Measurements from ENCODE around the gene BEST4. TPM values are rescaled to one million over a fixed set of nuclear protein-coding genes. Genes with fewer than 3 reads are reported as not detected.
"Not testable (repeated sequence)": the region's sequence is repeated elsewhere in the genome, so short reads cannot be mapped to it uniquely, and the experiment has no call there.

The BEST4 gene
- total RNA-seq, 2 donors from 2014 or later, result 26.0 to 58.9 TPM

DNA sequence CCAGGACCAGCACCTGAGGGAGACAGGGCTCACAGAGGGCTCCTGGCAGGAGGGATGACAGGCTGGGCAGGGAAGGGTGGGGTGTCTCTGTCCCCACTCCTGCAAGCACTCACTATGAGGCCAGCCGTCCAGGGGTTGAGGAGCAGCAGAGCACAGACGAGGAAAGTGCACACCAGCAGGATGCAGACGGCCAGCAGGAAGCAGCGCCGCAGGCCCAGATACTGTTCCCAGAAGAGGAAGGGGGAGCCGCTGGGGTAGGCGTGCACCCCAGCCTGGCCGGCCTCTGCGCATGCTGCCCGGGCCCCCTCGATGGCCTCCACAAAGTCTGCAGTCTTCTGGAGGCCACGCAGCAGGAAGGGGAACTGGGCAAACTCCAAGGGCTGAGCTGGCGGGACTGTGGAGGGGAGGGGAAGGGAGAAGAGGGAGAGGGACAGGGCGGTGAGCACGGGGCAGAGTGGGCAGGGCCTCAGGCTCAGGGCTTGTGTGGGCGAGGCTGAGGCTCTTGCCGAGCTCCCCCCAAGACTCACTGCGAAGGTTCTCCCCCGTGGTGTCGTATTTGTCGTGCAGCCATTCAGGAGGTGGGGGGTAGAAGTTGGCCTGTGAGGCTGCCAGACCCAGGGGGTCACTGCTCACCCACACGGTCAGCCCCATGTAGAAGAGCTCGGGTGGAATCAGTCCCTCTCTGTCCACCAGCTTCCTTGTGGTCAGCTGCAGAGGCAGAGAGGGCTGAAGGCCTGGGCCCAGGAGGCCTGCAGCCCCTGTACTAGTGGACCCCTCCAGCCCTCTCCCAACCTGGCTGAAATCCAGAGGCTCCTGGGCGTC lies 38.6 kb upstream of the BEST4 start:
- Histone ChIP-seq H3K4me3 (no peak overlapping the region), H3K27ac (no peak overlapping the region), H3K9me3 (no peaks in the 10 kb centered on the region), H3K9ac (ENCODE audit: low read depth in 2 of 2, low read length in 2 of 2) (no peak overlapping the region), H3K27me3 (no peaks in the 10 kb centered on the region), H3K4me1 (no peaks in the 10 kb centered on the region), H3K36me3 (no peaks in the 10 kb centered on the region)
- intact Hi-C loops (cut with DNase I), result no loop called here
- DNase-seq, result no peak
- TF ChIP-seq, protein P1, sequence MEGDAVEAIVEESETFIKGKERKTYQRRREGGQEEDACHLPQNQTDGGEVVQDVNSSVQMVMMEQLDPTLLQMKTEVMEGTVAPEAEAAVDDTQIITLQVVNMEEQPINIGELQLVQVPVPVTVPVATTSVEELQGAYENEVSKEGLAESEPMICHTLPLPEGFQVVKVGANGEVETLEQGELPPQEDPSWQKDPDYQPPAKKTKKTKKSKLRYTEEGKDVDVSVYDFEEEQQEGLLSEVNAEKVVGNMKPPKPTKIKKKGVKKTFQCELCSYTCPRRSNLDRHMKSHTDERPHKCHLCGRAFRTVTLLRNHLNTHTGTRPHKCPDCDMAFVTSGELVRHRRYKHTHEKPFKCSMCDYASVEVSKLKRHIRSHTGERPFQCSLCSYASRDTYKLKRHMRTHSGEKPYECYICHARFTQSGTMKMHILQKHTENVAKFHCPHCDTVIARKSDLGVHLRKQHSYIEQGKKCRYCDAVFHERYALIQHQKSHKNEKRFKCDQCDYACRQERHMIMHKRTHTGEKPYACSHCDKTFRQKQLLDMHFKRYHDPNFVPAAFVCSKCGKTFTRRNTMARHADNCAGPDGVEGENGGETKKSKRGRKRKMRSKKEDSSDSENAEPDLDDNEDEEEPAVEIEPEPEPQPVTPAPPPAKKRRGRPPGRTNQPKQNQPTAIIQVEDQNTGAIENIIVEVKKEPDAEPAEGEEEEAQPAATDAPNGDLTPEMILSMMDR (IDR thresholded peaks at IDR 0.05), result no peak

DNA sequence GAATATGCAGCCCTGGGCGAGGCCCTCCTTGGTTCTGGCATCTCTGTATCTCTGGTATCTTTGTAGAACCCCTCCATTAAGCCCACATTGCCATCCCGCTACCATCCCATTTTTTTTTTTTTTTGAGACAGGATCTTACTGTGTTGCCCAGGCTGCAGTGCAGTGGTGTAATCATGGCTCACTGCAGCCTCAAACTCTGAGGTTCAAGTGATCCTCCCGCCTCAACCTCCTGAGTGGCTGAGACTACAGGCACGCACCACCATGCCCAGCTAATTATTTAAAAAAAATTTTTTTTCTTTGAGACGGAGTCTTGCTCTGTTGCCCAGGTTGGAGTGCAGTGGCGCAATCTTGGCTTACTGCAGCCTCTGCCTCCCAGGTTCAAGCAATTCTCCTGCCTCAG lies 36.4 kb upstream of the BEST4 start:
- H3K27me3 ChIP-seq; H3K9me3 ChIP-seq; intact Hi-C loops (cut with DNase I); H3K36me3 ChIP-seq; DNase-seq; H3K4me3 ChIP-seq; H3K9ac ChIP-seq (ENCODE audit: low read depth in 2 of 2, low read length in 2 of 2); H3K27ac ChIP-seq; H3K4me1 ChIP-seq: not testable (repeated sequence)

DNA sequence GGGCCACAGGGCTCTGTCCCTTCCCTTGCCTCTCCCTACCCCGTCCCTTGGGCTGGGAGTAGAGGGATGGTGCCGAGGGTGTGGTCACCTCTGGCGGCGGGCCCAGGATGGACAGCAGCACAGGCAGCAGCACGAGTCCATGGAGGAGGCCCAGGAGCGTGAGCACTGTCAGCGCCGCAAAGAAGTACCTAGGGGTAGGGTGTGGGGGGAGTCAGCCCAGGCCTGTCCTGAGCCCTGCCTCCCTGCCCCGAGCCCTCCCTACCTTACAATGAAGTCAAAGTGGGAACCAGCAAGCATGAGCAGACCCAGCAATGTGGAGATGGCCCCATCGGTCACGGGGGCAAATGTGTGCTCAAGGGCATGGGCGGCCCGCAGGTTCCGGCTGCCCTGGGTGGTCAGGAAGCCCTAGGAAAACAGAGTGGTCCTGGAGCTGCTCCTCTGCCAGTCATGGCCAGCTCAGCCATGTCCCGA lies 35.0 kb upstream of the BEST4 start:
- H3K27me3 ChIP-seq, result no peaks in the 10 kb centered on the region
- DNase-seq, result no peak
- no peak overlapping the region for H3K9ac ChIP-seq (ENCODE audit: low read depth in 2 of 2, low read length in 2 of 2)
- TF ChIP-seq, protein P1 (IDR thresholded peaks at IDR 0.05), result no peak
- no peaks in the 10 kb centered on the region for H3K36me3 ChIP-seq
- intact Hi-C loops (cut with DNase I), result no loop called here
- no peaks in the 10 kb centered on the region for H3K9me3 ChIP-seq
- H3K27ac ChIP-seq, result no peak overlapping the region
- no peak overlapping the region for H3K4me3 ChIP-seq
- H3K4me1 ChIP-seq, result no peaks in the 10 kb centered on the region

DNA sequence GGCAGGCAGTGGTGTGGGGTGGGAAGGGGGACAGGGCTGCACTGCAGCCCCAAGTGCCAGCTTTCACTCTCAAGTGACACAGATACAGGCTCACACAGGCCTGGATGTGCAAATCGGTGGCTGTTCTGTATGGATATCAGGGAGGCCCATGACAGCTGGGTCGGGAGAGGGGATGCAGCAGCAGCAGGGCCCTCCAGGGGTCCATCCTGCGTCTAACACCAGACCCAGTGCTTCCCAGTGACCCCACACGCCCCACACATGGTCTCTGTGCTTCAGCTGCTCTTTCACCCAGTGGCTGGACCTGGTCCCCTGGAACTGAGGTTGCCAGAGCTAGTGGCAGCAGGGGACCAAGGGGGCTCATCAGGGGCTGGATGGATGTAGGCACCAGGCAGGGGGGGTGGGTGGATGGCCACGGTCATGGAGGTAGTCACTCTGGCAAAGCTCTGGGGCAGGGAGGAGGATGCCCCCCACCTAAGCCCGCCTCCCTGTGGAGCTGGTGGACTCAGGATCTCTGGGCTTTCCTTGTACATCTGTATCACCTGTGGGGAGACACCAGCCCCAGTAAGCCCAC lies 34.2 kb upstream of the BEST4 start:
- H3K27ac ChIP-seq, result no peak overlapping the region
- TF ChIP-seq, protein P1 (IDR thresholded peaks at IDR 0.05), result no peak
- no peak for DNase-seq
- no peak overlapping the region for H3K9ac ChIP-seq (ENCODE audit: low read depth in 2 of 2, low read length in 2 of 2)
- H3K27me3 ChIP-seq, result no peaks in the 10 kb centered on the region
- H3K4me3 ChIP-seq, result no peak overlapping the region
- H3K9me3 ChIP-seq, result no peaks in the 10 kb centered on the region
- no peaks in the 10 kb centered on the region for H3K4me1 ChIP-seq
- no peaks in the 10 kb centered on the region for H3K36me3 ChIP-seq
- intact Hi-C loops (cut with DNase I), result no loop called here

DNA sequence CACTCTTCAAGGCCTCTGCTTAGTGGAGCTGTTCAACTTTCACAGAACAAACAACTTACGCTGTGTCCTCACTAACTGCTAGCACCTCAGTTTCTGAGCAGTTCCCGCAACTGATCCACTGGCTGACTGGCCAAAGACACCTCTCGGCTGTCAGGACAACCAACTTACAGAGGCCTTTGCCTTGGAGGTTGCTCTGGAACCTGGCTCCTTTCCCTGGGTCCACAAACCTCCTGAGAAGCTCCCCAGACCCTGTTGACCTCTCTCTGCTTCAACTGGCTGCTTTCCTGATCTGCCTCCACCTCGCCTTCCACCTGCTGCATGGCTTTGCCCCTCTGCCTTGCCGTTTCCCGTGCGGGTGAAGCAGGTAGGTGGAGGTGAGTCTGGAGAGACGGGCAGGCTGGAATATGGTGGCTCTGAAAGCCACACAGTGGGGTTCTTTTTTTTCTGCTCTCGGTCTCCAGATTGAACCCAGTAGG lies 33.3 kb upstream of the BEST4 start:
- H3K36me3 ChIP-seq, result no peaks in the 10 kb centered on the region
- no peak for DNase-seq
- H3K4me3 ChIP-seq, result no peak overlapping the region
- no peaks in the 10 kb centered on the region for H3K27me3 ChIP-seq
- peak overlapping the region in 1 of 2 donors; percentile 30 for H3K9ac ChIP-seq (ENCODE audit: low read depth in 2 of 2, low read length in 2 of 2)
- H3K9me3 ChIP-seq, result no peaks in the 10 kb centered on the region
- no peaks in the 10 kb centered on the region for H3K4me1 ChIP-seq
- TF ChIP-seq, protein P1 (IDR thresholded peaks at IDR 0.05), result no peak
- no peak overlapping the region for H3K27ac ChIP-seq
- intact Hi-C loops (cut with DNase I), result no loop called here
